ENCODE measurements around the gene NRSN1.
"Not testable (repeated sequence)": the region's sequence is repeated elsewhere in the genome, so short reads cannot be mapped to it uniquely, and the experiment has no call there.

The NRSN1 gene

DNA sequence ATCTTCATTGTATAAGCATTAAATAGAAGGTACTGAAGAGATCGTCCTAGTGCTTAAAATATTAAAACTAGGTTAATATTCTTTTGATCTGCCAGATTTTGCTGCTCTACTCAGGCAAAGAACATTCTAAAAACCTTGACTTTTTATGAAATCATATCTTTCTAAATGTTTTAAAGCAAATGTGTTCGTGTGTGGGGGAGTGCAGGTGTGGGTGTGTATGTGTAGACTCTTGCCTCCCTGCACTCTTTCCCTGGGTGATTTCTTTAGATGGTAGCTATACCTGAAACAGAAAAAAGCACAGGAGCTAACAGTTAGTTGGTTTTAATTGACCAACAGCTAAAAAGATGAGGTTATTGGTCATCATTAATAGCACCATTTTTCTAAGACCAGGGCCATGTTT is 5.7 kb downstream of the NRSN1 start:
- in situ Hi-C loops (cut with HindIII; ENCODE audit: low pct_ligation_motif_present, low pct_unique_long_range_greater_than_20kb, low sequenced_read_pairs): no loop called here
- no peak for DNase-seq

DNA sequence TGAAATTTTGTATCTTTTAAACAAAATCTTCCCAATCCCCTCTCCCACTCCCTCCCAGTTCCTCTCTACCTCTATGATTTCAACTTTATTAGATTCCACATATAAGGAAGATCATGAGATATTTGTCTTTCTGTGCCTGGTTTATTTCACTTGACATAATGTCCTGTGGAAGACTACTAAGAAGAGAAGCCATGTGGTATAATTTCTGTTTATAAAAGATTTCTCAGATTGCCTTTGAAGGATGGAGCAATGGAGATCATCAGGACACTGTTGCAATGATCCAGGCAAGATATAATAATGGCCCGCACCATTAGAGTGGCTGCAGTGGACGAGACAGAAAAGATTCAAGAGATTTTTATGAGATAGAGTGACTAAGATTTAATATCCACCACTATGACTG is 13.1 kb downstream of the NRSN1 start:
- no peak for DNase-seq
- in situ Hi-C loops (cut with HindIII; ENCODE audit: low pct_ligation_motif_present, low pct_unique_long_range_greater_than_20kb, low sequenced_read_pairs): no loop called here

DNA sequence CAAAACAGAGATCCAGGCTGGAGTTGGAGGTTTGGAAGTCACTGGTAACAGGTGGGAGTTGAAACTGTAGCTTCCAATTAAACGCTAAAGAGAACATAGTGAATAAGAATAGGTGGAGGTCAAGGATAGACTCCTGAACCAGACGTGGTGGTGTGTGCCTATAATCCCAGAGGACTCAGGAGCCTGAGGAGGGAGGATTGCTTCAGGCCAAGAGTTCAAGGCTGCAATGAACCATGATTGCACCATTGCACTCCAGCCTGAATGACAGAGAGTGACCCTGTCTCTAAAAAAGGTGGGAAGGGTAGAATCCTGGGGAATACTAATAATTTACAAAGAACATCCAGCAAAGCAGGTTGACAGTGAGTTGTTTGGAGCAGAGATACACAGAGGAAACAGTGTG is 13.6 kb downstream of the NRSN1 start:
- in situ Hi-C loops (cut with HindIII; ENCODE audit: low pct_ligation_motif_present, low pct_unique_long_range_greater_than_20kb, low sequenced_read_pairs): no loop called here
- DNase-seq: no peak

GRCh38 chr6:24140591-24140990 is 14.6 kb downstream of the NRSN1 start:
- in situ Hi-C loops (cut with HindIII; ENCODE audit: low pct_ligation_motif_present, low pct_unique_long_range_greater_than_20kb, low sequenced_read_pairs): no loop called here
- no peak for DNase-seq

DNA sequence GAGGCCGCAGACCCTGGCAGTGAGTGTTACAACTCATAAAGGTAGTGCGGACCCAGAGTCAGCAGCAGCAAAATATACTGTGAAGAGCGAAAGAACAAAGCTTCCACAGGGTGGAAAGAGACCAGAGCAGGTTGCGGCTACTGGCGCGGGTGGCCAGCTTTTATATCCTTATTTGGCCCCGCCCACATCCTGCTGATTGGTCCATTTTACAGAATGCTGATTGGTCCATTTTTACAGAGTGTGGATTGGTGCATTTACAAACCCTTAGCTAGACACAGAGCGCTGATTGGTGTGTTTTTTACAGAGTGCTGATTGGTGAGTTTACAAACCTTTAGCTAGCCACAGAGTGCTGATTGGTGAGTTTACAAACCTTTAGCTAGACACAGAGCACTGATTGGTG is 16.7 kb downstream of the NRSN1 start:
- in situ Hi-C loops (cut with HindIII; ENCODE audit: low pct_ligation_motif_present, low pct_unique_long_range_greater_than_20kb, low sequenced_read_pairs); DNase-seq: not testable (repeated sequence)

GRCh38 chr6:24145690-24146131 is 19.7 kb downstream of the NRSN1 start:
- DNase-seq: no peak
- in situ Hi-C loops (cut with HindIII; ENCODE audit: low pct_ligation_motif_present, low pct_unique_long_range_greater_than_20kb, low sequenced_read_pairs): no loop called here

DNA sequence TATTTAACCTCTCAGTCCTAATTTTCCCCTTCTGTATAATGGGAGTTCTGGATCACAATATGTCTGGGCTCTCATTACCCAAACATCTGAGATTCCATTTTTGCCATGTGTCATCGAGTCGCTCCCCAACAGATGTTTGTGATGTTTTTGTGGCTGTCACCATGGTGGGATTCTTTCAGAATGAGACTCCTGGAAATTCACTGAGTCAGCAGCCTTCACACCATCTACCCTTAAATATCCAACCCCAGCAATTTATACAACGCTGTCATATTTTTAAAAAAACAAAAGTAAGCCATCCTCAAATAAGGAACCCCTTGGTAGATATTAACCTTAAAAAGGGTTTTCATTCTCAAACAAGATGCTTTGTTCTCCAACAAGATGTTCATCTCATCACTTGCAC is 20.9 kb downstream of the NRSN1 start:
- DNase-seq: no peak
- in situ Hi-C loops (cut with HindIII; ENCODE audit: low pct_ligation_motif_present, low pct_unique_long_range_greater_than_20kb, low sequenced_read_pairs): no loop called here

GRCh38 chr6:24147511-24148153 is 21.6 kb downstream of the NRSN1 start:
- in situ Hi-C loops (cut with HindIII; ENCODE audit: low pct_ligation_motif_present, low pct_unique_long_range_greater_than_20kb, low sequenced_read_pairs): no loop called here
- DNase-seq: no peak

DNA sequence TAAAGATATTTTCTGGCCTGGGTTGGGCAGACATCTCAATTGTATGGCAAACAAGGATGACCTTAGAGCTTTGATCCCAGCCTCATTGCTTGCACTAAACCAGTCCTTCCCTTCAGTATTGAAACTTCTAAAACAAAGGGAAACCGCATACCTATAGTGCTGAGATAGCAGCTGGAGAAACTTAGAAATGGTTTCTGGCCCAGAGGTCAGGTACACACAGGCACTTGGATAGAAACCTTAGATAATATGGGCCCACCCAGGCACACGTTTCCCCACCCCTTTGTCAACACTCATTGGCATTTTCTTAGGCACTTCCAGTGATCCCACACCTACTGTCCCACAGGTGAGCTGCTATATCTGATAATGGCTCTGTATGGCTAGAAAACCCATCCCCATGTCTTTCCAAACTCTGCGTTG is 22.1 kb downstream of the NRSN1 start:
- DNase-seq: no peak
- in situ Hi-C loops (cut with HindIII; ENCODE audit: low pct_ligation_motif_present, low pct_unique_long_range_greater_than_20kb, low sequenced_read_pairs): no loop called here

GRCh38 chr6:24148684-24149083 is 22.7 kb downstream of the NRSN1 start:
- no peak for DNase-seq
- in situ Hi-C loops (cut with HindIII; ENCODE audit: low pct_ligation_motif_present, low pct_unique_long_range_greater_than_20kb, low sequenced_read_pairs): no loop called here

- in situ Hi-C loops (cut with HindIII; ENCODE audit: low pct_ligation_motif_present, low pct_unique_long_range_greater_than_20kb, low sequenced_read_pairs): no loop called here
- DNase-seq: no peak
Measured at GRCh38 chr6:24149296-24149695, 23.3 kb downstream of the NRSN1 start.

DNA sequence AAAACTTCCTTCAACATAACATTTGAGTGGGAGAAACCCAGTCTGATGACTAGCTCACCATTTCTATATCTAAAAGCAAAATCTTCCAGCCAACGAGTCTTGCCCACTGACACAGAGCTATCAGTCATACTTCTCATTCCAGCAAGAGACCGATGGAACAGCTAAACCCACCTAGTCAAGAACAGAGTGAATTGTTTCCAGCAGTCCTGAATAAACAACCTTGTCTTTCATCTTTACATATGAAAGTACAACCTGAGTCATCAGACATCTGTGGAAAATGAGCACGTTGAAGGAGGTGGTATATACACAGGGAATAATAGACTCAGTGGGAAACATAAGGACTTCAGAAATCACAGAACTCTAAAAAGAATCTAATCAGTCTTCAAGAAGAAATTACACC is 23.8 kb downstream of the NRSN1 start:
- no peak for DNase-seq
- in situ Hi-C loops (cut with HindIII; ENCODE audit: low pct_ligation_motif_present, low pct_unique_long_range_greater_than_20kb, low sequenced_read_pairs): no loop called here

DNA sequence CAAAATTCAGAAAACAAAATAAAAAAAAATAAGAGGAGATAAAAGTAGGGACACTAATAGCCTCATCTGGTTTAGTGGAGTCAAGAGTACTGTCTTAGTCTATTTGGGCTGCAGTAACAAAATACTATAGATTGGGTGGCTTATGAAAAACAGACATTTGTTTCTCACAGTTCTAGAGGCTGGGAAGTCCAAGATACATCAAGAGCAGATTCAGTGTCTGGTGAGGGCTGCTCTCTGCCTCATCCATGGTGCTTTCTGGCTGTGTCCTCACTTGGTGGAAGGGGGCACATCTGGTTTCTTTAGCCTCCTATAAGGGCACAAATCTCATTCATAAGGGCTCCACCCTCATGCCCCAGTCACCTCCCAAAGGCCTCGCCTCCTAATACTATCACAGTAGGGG is 26.0 kb downstream of the NRSN1 start:
- DNase-seq: no peak
- in situ Hi-C loops (cut with HindIII; ENCODE audit: low pct_ligation_motif_present, low pct_unique_long_range_greater_than_20kb, low sequenced_read_pairs): no loop called here

- DNase-seq: peak; percentile 33
Measured at GRCh38 chr6:24154121-24154520, 28.1 kb downstream of the NRSN1 start.

GRCh38 chr6:24157886-24158285 is 31.9 kb downstream of the NRSN1 start:
- DNase-seq: no peak
- in situ Hi-C loops (cut with HindIII; ENCODE audit: low pct_ligation_motif_present, low pct_unique_long_range_greater_than_20kb, low sequenced_read_pairs): no loop called here

More at GRCh38 chr6:24154121-24154520, 28.1 kb downstream of the NRSN1 start:
- in situ Hi-C loops (cut with HindIII; ENCODE audit: low pct_ligation_motif_present, low pct_unique_long_range_greater_than_20kb, low sequenced_read_pairs): no loop called here

DNA sequence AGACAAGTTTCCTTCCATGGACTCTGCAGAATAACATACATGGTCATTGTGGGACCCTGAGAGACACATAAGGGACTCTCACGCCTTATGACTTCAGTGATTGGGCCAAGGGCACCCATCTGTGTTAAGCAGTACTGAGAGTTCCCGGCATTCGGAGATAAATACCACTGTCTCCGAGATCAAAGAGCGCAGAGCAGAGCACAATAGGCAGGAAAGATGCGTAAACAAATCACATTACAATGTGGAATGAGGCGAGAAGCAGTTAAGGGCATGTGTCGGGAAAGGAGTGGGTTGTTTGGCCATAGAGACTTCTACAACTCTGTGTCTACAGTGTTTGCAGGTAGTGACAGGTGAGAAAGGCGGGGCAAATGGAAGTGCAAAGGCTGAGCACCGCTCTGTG is 57.6 kb downstream of the NRSN1 start:
- DNase-seq: no peak
- in situ Hi-C loops (cut with HindIII; ENCODE audit: low pct_ligation_motif_present, low pct_unique_long_range_greater_than_20kb, low sequenced_read_pairs): no loop called here

DNA sequence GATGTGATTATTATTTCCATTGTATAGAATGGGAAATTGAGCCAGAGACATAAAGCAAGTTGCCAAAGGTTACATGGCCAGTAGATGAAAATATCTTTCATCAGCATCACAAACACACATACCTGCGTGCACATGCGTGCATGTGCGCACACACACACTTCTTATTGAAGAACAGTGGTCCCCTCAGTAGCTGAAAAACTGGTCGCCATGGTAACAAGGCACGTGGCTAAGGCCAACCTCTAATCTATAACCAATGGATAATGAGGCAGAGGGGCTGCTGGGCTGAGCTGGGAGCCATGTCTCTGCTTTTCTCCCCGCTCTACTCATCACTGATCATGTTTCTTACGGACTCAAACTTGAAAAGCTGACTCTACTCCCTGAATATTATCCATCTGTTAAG is 60.3 kb downstream of the NRSN1 start:
- in situ Hi-C loops (cut with HindIII; ENCODE audit: low pct_ligation_motif_present, low pct_unique_long_range_greater_than_20kb, low sequenced_read_pairs): no loop called here
- no peak for DNase-seq

- no peak for DNase-seq
Measured at GRCh38 chr6:24187965-24188577, 62.1 kb downstream of the NRSN1 start.

GRCh38 chr6:24188578-24189080 is 62.6 kb downstream of the NRSN1 start:
- in situ Hi-C loops (cut with HindIII; ENCODE audit: low pct_ligation_motif_present, low pct_unique_long_range_greater_than_20kb, low sequenced_read_pairs): no loop called here

More at GRCh38 chr6:24187965-24188577, 62.1 kb downstream of the NRSN1 start:
- in situ Hi-C loops (cut with HindIII; ENCODE audit: low pct_ligation_motif_present, low pct_unique_long_range_greater_than_20kb, low sequenced_read_pairs): no loop called here

GRCh38 chr6:24191346-24191745 is 65.3 kb downstream of the NRSN1 start:
- in situ Hi-C loops (cut with HindIII; ENCODE audit: low pct_ligation_motif_present, low pct_unique_long_range_greater_than_20kb, low sequenced_read_pairs): no loop called here
- no peak for DNase-seq

More at GRCh38 chr6:24188578-24189080, 62.6 kb downstream of the NRSN1 start:
- no peak for DNase-seq
